Activated CD4-positive, alpha-beta T cell treated with anti-CD3 and anti-CD28 coated beads, Interleukin-2, amount 10 ng/mL, durations not matched to agents 24 days and 14 days (primary cell): ENCODE measurements around the gene NUDT22. TPM values are rescaled to one million over a fixed set of nuclear protein-coding genes. Genes with fewer than 3 reads are reported as not detected.
A peak's percentile ranks its signal among the peaks of the same experiment; 100 is the strongest.

ENCODE experiments used
- DNase-seq: peaks from one replicate; pipeline ENCODE4 v3.0.0; 2022
- H3K27ac Mint-ChIP-seq: one replicate; pipeline ENCODE4 v1.8.0; 2022; ENCODE audit warnings: mild to moderate bottlenecking, mixed read lengths
- H3K27me3 Mint-ChIP-seq: one replicate; pipeline ENCODE4 v1.8.0; 2022; ENCODE audit warnings: mixed read lengths
- H3K36me3 Mint-ChIP-seq: one replicate; pipeline ENCODE4 v1.8.0; 2022; ENCODE audit warnings: low read depth, mild to moderate bottlenecking, mixed read lengths
- H3K4me1 Mint-ChIP-seq: one replicate; pipeline ENCODE4 v1.8.0; 2021; ENCODE audit warnings: mixed read lengths
- H3K4me3 Mint-ChIP-seq: one replicate; pipeline ENCODE4 v1.8.0; 2022; ENCODE audit warnings: mild to moderate bottlenecking, moderate library complexity, mixed read lengths
- H3K9me3 Mint-ChIP-seq: one replicate; pipeline ENCODE4 v1.8.0; 2021; ENCODE audit warnings: mixed read lengths
- intact Hi-C: fragments of 100-400 bp; cut with micrococcal nuclease; formaldehyde crosslinking; loops from one replicate; pipeline ENCODE4 v1.15.1; 2023
- total RNA-seq: library from RNA; stranded (reverse); gene quantifications from 2 replicates; pipeline ENCODE4 v1.2.3, GENCODE V29; 2022

NUDT22 gene
- 66.1 and 72.6 TPM in 2 replicates for total RNA-seq

GRCh38 chr11:64225608-64226506 lies at the start of gene NUDT22, which contains the start of gene TRPT1:
Gene NUDT22, plus strand, starts transcription at chr11:64226274. Its CDS starts 379 bp downstream, at chr11:64226653.
Gene TRPT1, minus strand, starts transcription at chr11:64226186. Its CDS starts 326 bp downstream, at chr11:64225860.
- peak within 1 kb of the TSS; percentile 86 for H3K27ac Mint-ChIP-seq
- peak within 1 kb of the TSS; percentile 91 for H3K4me3 Mint-ChIP-seq
- H3K4me1 Mint-ChIP-seq = peaks cover 27% of the 10 kb centered on the region
- DNase-seq = peak; percentile 99
- peaks cover 19% of the 10 kb centered on the region for H3K36me3 Mint-ChIP-seq
- intact Hi-C loops = loop anchor here (1.0 to 2.0 kb wide), 4 partner anchors 15 to 79 kb away; partner anchors contain the start of genes ESRRA, FKBP2 and STIP1
- no peaks in the 10 kb centered on the region for H3K9me3 Mint-ChIP-seq
- H3K27me3 Mint-ChIP-seq = no peaks in the 10 kb centered on the region

- peaks cover 25% of the 10 kb centered on the region for H3K4me1 Mint-ChIP-seq
- H3K27me3 Mint-ChIP-seq = no peaks in the 10 kb centered on the region
- no peak overlapping the region for H3K27ac Mint-ChIP-seq
- H3K4me3 Mint-ChIP-seq = no peak overlapping the region
- H3K36me3 Mint-ChIP-seq = peaks cover 17% of the 10 kb centered on the region
- peak; percentile 71 for DNase-seq
- peaks cover 5% of the 10 kb centered on the region for H3K9me3 Mint-ChIP-seq
- intact Hi-C loops = no loop called here
Measured at GRCh38 chr11:64176751-64177150, 49.3 kb upstream of the NUDT22 start.

GRCh38 chr11:64178203-64178602 lies 47.9 kb upstream of the NUDT22 start:
- H3K27ac Mint-ChIP-seq = no peak overlapping the region
- no peak overlapping the region for H3K4me3 Mint-ChIP-seq
- peaks cover 28% of the 10 kb centered on the region for H3K4me1 Mint-ChIP-seq

GRCh38 chr11:64178951-64179639 lies 47.0 kb upstream of the NUDT22 start:
- no peak overlapping the region for H3K4me3 Mint-ChIP-seq
- peaks cover 2% of the 10 kb centered on the region for H3K9me3 Mint-ChIP-seq
- H3K27me3 Mint-ChIP-seq = no peaks in the 10 kb centered on the region
- DNase-seq = no peak
- intact Hi-C loops = no loop called here
- H3K27ac Mint-ChIP-seq = no peak overlapping the region
- H3K4me1 Mint-ChIP-seq = peaks cover 36% of the 10 kb centered on the region
- peaks cover 14% of the 10 kb centered on the region for H3K36me3 Mint-ChIP-seq

More at GRCh38 chr11:64178203-64178602, 47.9 kb upstream of the NUDT22 start:
- Mint-ChIP-seq H3K9me3 (peaks cover 5% of the 10 kb centered on the region), H3K36me3 (peaks cover 19% of the 10 kb centered on the region), H3K27me3 (no peaks in the 10 kb centered on the region)
- DNase-seq = no peak
- intact Hi-C loops = no loop called here

GRCh38 chr11:64180891-64181290 lies 45.2 kb upstream of the NUDT22 start:
- Mint-ChIP-seq H3K36me3 (peaks cover 15% of the 10 kb centered on the region), H3K27ac (peak overlapping the region; percentile 25), H3K4me3 (no peak overlapping the region), H3K27me3 (peaks cover 2% of the 10 kb centered on the region), H3K4me1 (peaks cover 40% of the 10 kb centered on the region), H3K9me3 (no peaks in the 10 kb centered on the region)
- intact Hi-C loops = loop anchor here (10.0 kb wide), 1 partner anchor 1296 kb away; the partner anchor contains the start of gene SLC3A2
- DNase-seq = no peak

- intact Hi-C loops = loop anchor here (10.0 kb wide), 1 partner anchor 1297 kb away; the partner anchor contains the start of gene SLC3A2
- no peak overlapping the region for H3K27ac Mint-ChIP-seq
- H3K27me3 Mint-ChIP-seq = peaks cover 4% of the 10 kb centered on the region
- H3K4me3 Mint-ChIP-seq = peak overlapping the region; percentile 37
- no peaks in the 10 kb centered on the region for H3K9me3 Mint-ChIP-seq
- peak; percentile 83 for DNase-seq
- H3K4me1 Mint-ChIP-seq = peaks cover 39% of the 10 kb centered on the region
- peaks cover 17% of the 10 kb centered on the region for H3K36me3 Mint-ChIP-seq
Measured at GRCh38 chr11:64181506-64182411, 44.3 kb upstream of the NUDT22 start.

- DNase-seq = no peak
- H3K27ac Mint-ChIP-seq = no peak overlapping the region
- peaks cover 4% of the 10 kb centered on the region for H3K27me3 Mint-ChIP-seq
- peaks cover 19% of the 10 kb centered on the region for H3K36me3 Mint-ChIP-seq
- H3K4me1 Mint-ChIP-seq = peaks cover 25% of the 10 kb centered on the region
- peak overlapping the region; percentile 43 for H3K4me3 Mint-ChIP-seq
- intact Hi-C loops = loop anchor here (2.0 to 10.0 kb wide), 2 partner anchors 17 to 1299 kb away; partner anchors contain the start of genes MACROD1 and SLC3A2
- H3K9me3 Mint-ChIP-seq = no peaks in the 10 kb centered on the region
Measured at GRCh38 chr11:64183890-64184289, 42.2 kb upstream of the NUDT22 start.

GRCh38 chr11:64185175-64185692 lies 40.8 kb upstream of the NUDT22 start:
- H3K4me3 Mint-ChIP-seq = no peak overlapping the region

GRCh38 chr11:64185693-64186491 lies 40.2 kb upstream of the NUDT22 start, which contains the start of gene STIP1:
Gene STIP1, plus strand, starts transcription at chr11:64186171. Its CDS starts 91 bp downstream, at chr11:64186262.
- Mint-ChIP-seq H3K27ac (peak within 1 kb of the TSS; percentile 98), H3K27me3 (peaks cover 4% of the 10 kb centered on the region), H3K4me1 (peaks cover 31% of the 10 kb centered on the region), H3K36me3 (peaks cover 26% of the 10 kb centered on the region), H3K4me3 (no peak within 1 kb of the TSS), H3K9me3 (no peaks in the 10 kb centered on the region)
- DNase-seq = peak; percentile 99
- intact Hi-C loops = loop anchor here (1.0 to 10.0 kb wide), 5 partner anchors 19 to 1301 kb away; partner anchors contain the start of genes ESRRA, FKBP2, MACROD1 and NUDT22

More at GRCh38 chr11:64185175-64185692, 40.8 kb upstream of the NUDT22 start:
- intact Hi-C loops = loop anchor here (2.0 to 10.0 kb wide), 3 partner anchors 18 to 1300 kb away; partner anchors contain the start of genes ESRRA, MACROD1 and SLC3A2
- H3K4me1 Mint-ChIP-seq = peaks cover 29% of the 10 kb centered on the region
- DNase-seq = no peak
- peaks cover 20% of the 10 kb centered on the region for H3K36me3 Mint-ChIP-seq
- peaks cover 4% of the 10 kb centered on the region for H3K27me3 Mint-ChIP-seq
- peak overlapping the region; percentile 98 for H3K27ac Mint-ChIP-seq
- no peaks in the 10 kb centered on the region for H3K9me3 Mint-ChIP-seq

- peak; percentile 85 for DNase-seq
- intact Hi-C loops = loop anchor here (1.0 to 10.0 kb wide), 5 partner anchors 20 to 1302 kb away; partner anchors contain the start of genes ESRRA, FERMT3, FKBP2 and NUDT22
- H3K4me1 Mint-ChIP-seq = peaks cover 27% of the 10 kb centered on the region
- no peak overlapping the region for H3K4me3 Mint-ChIP-seq
- H3K27me3 Mint-ChIP-seq = peaks cover 4% of the 10 kb centered on the region
- H3K36me3 Mint-ChIP-seq = peaks cover 26% of the 10 kb centered on the region
- no peak overlapping the region for H3K27ac Mint-ChIP-seq
- H3K9me3 Mint-ChIP-seq = no peaks in the 10 kb centered on the region
Measured at GRCh38 chr11:64186492-64187165, 39.4 kb upstream of the NUDT22 start.

- Mint-ChIP-seq H3K27ac (no peak overlapping the region), H3K36me3 (peaks cover 62% of the 10 kb centered on the region)
Measured at GRCh38 chr11:64192434-64192833, 33.6 kb upstream of the NUDT22 start.

More at GRCh38 chr11:64192434-64192833, 33.6 kb upstream of the NUDT22 start:
- no peak overlapping the region for H3K4me3 Mint-ChIP-seq
- H3K27me3 Mint-ChIP-seq = no peaks in the 10 kb centered on the region
- intact Hi-C loops = no loop called here
- no peaks in the 10 kb centered on the region for H3K9me3 Mint-ChIP-seq
- peaks cover 32% of the 10 kb centered on the region for H3K4me1 Mint-ChIP-seq
- no peak for DNase-seq
